Astrocyte of the cerebellum (primary cell): Measurements from ENCODE around the gene ZER1.

ENCODE experiments used
- DNase-seq: peaks from one replicate; pipeline ENCODE4 v3.0.0-alpha.2; 2011; ENCODE audit warnings: low read depth
- H3K4me3 ChIP-seq: 2 replicates; pipeline ENCODE4 v1.5.1; 2011; ENCODE audit warnings: mild to moderate bottlenecking, low read depth, low read length, moderate library complexity
- in situ Hi-C: cut with HindIII; loops from 2 replicates; pipeline ENCODE4 v1.10.0; 2017; ENCODE audit warnings: low sequenced_read_pairs
- TF ChIP-seq, protein P1 (sequence below): IDR thresholded peaks from 2 replicates; pipeline ENCODE4 v1.5.1; 2012; ENCODE audit warnings: low read length, low read depth, moderate library complexity, mild to moderate bottlenecking; ENCODE audit errors: missing control alignments

ZER1 gene

DNA sequence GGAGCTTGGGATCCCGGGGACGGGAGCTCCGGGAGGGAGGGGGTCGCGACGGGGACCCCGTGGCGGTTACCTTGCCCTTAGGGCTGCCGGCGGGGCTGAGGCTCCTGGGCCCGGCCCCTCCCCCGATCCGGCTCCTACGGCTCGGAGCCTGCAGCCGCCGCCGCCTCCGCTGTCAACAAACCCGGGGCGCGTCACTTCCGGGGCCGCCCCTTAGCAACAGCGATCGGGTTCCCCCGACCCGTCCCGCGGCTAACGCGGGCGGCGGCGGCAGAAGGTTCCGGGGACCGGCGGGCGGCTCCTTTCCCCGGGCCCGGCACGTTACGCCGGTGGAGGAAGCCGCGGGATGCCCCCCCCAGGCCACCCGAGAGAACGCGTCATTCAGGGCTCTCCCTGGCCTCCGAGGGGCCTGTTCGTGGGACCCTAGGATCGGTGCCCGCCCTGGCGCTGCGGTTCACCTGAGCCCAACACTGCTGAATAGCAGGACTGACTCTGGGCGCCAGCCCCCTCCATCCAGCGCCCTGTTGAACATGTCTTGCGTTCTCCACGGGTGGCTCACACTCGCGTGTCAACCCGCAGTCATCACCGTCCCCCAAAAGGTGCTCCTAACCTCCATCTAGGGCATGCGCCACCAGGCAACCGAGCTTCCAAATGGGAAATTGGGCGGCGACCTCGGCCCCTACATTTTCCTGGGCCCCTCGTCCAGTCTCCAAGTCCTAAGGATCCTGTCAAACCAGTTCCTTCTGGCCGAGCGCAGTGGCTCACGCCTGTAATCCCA lies at the start of gene ZER1:
ZER1 (minus strand) TSS at position 183 of the 775 bp plus-strand sequence. CDS start 16,362 bp downstream, outside the sequence.
- in situ Hi-C loops: no loop called here
- DNase-seq: peak; percentile 62
- TF ChIP-seq, protein P1, sequence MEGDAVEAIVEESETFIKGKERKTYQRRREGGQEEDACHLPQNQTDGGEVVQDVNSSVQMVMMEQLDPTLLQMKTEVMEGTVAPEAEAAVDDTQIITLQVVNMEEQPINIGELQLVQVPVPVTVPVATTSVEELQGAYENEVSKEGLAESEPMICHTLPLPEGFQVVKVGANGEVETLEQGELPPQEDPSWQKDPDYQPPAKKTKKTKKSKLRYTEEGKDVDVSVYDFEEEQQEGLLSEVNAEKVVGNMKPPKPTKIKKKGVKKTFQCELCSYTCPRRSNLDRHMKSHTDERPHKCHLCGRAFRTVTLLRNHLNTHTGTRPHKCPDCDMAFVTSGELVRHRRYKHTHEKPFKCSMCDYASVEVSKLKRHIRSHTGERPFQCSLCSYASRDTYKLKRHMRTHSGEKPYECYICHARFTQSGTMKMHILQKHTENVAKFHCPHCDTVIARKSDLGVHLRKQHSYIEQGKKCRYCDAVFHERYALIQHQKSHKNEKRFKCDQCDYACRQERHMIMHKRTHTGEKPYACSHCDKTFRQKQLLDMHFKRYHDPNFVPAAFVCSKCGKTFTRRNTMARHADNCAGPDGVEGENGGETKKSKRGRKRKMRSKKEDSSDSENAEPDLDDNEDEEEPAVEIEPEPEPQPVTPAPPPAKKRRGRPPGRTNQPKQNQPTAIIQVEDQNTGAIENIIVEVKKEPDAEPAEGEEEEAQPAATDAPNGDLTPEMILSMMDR: no peak
- H3K4me3 ChIP-seq: peak within 1 kb of the TSS; percentile 96

- in situ Hi-C loops: no loop called here
- TF ChIP-seq, protein P1: no peak
- H3K4me3 ChIP-seq: no peak overlapping the region
- no peak for DNase-seq
Observed at GRCh38 chr9:128820665-128821583, 49.2 kb upstream of the ZER1 start.

GRCh38 chr9:128819716-128820664 lies 48.3 kb upstream of the ZER1 start:
- H3K4me3 ChIP-seq: no peak overlapping the region
- TF ChIP-seq, protein P1: no peak
- in situ Hi-C loops: no loop called here
- no peak for DNase-seq

GRCh38 chr9:128818839-128819715 lies 47.4 kb upstream of the ZER1 start:
- in situ Hi-C loops: no loop called here
- H3K4me3 ChIP-seq: peak overlapping the region; percentile 57
- TF ChIP-seq, protein P1: no peak
- no peak for DNase-seq

DNA sequence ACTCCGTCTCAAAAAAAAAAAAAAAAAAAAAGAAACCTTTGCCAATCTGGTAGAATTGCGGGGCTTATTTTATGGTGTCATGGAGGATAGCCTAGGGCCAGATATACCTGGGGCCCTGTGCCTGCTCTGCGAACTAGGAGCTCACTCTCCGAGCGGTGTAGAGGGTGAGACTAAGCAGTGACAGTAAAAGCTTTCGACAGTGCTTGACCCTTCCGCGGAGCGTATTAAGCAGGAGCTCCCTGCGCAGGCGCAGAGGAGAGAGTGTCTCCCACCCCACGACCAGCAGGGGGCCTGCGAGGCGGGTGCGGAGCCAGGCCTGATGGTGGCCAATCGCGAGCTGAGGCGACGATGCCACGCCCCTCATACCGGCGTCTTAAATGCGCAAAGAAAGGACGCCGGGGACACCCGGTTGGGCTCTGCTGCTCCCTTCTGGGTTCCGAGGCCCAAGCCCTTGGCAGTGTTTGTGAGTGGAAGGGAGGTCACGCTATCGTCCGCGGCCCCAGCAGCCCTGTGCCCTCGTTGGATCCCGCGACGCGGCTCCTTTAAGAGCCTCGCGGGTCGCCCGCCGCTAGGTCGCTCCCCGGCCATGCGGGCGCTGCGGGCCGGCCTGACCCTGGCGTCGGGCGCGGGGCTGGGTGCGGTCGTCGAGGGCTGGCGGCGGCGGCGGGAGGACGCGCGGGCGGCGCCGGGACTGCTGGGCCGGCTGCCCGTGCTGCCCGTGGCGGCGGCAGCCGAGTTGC lies 46.5 kb upstream of the ZER1 start, which contains the start of gene ENDOG:
ENDOG (plus strand) TSS at position 402 of the 740 bp plus-strand sequence; CDS start at position 587, 185 bp downstream.
- peak within 1 kb of the TSS; percentile 57 for H3K4me3 ChIP-seq
- DNase-seq: peak; percentile 86
- TF ChIP-seq, protein P1: peak; percentile 84
- in situ Hi-C loops: no loop called here
